Measurements from ENCODE around the gene CHD5.

- no peak for TF ChIP-seq CTCF (IDR thresholded peaks at IDR 0.05)
- TF ChIP-seq ZFX (IDR thresholded peaks at IDR 0.05; ENCODE audit: borderline replicate concordance), result no peak
Observed at GRCh38 chr1:6095511-6096242, 84.4 kb downstream of the CHD5 start.
